ENCODE data around the gene ITPR2. TPM values are rescaled to one million over a fixed set of nuclear protein-coding genes. Genes with fewer than 3 reads are reported as not detected.

ITPR2 gene
- total and polyA plus RNA-seq, 2 of the 13 experiments (the other 11 are each of a cell fraction or from before 2014, with no cell fraction given), result 31.9 to 81.9 TPM

DNA sequence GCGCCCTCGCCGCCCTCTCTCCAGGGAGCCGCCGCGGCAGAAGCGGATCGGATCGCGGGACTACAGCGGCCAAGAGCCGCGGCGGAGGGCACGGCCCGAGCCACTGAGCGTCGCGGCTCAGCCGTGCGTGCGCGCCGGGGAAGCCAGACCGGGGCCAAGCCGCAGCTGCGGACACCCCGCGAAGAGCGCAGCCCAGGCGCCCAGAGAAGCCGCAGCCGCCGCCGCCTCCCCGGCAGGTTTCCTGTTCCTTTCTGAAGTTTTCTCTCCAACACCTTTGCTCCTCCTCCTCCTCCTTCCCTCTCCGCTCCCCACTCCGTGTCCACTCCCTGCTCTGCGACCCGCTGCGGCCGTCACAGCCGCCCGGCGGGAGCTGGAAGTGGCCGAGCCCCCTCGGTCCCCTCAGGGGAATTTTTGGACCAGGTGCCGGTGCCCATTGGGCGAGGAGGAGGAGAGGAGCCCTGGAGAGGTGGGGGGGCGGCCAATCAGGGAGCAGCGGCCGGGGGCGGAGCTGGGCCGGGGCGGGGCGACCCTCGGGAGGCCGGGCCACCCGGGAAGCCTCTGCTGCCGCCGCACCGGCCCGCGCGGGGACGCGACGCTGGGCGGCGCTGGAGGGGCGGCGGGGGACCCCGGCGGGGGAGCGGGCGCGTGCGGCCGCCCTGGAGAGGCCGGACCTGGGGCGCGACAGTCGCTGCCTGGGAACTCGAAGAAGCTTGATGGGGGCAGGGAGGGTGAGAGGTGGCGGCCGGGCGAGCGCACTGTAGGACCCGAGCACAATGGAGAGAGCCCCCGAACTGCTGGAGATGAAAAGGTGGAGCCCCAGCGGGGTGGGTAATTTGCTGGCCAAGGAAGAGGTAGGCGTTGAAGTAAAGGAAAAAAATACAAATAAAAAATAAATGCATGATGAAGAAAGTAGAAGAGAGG, at the start of gene ITPR2 (continued):
- TF ChIP-seq AHDC1 (CRISPR knock-in tag; IDR thresholded peaks at IDR 0.05; ENCODE audit: borderline replicate concordance) (0 out of 2 replicates have a peak, but pooled peaks have one; percentile 25), NFE2L1 (CRISPR knock-in tag; IDR thresholded peaks at IDR 0.05; ENCODE audit: borderline replicate concordance) (no peak), ZNF740 (CRISPR knock-in tag; IDR thresholded peaks at IDR 0.05) (no peak; the same call in none of the 2 replicates), ZBTB20 (CRISPR knock-in tag; IDR thresholded peaks at IDR 0.05; ENCODE audit: borderline replicate concordance, low read depth) (no peak), CREB3 (CRISPR knock-in tag; IDR thresholded peaks at IDR 0.05) (no peak), KLF13 (CRISPR knock-in tag; IDR thresholded peaks at IDR 0.05) (no peak), KLF15 (CRISPR knock-in tag; IDR thresholded peaks at IDR 0.05; ENCODE audit: borderline replicate concordance) (no peak), ZNF615 (CRISPR knock-in tag; IDR thresholded peaks at IDR 0.05; ENCODE audit: borderline replicate concordance) (no peak), MYNN (CRISPR knock-in tag; IDR thresholded peaks at IDR 0.05; ENCODE audit: low read depth) (no peak), AFF4 (CRISPR knock-in tag; IDR thresholded peaks at IDR 0.05) (peak; percentile 84; the same call in 1 of the 2 replicates), FIP1L1 (IDR thresholded peaks at IDR 0.05; ENCODE audit: borderline replicate concordance, insufficient read depth, low read depth, low read length) (no peak), TEAD2 (CRISPR knock-in tag; IDR thresholded peaks at IDR 0.05) (0 out of 2 replicates have a peak, but pooled peaks have one; percentile 19), CHD4 (IDR thresholded peaks at IDR 0.05; ENCODE audit: borderline replicate concordance, low read length) (no peak), MTF2 (CRISPR knock-in tag; IDR thresholded peaks at IDR 0.05; ENCODE audit: borderline replicate concordance) (no peak)
- TF ChIP-seq, protein P1, sequence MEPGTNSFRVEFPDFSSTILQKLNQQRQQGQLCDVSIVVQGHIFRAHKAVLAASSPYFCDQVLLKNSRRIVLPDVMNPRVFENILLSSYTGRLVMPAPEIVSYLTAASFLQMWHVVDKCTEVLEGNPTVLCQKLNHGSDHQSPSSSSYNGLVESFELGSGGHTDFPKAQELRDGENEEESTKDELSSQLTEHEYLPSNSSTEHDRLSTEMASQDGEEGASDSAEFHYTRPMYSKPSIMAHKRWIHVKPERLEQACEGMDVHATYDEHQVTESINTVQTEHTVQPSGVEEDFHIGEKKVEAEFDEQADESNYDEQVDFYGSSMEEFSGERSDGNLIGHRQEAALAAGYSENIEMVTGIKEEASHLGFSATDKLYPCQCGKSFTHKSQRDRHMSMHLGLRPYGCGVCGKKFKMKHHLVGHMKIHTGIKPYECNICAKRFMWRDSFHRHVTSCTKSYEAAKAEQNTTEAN (CRISPR knock-in tag; conservative IDR thresholded peaks at IDR 0.05), result no peak
